ENCODE measurements around the gene SCNM1.

SCNM1 gene

GRCh38 chr1:151135433-151136385 is 30.2 kb upstream of the SCNM1 start:
- Histone ChIP-seq H3K27me3 (replicated peaks; ENCODE audit: control insufficient read depth, insufficient read depth, low read length, poor library complexity, severe bottlenecking) (no peaks in the 10 kb centered on the region), H3K27ac (ENCODE audit: insufficient read depth, low read length, poor library complexity, severe bottlenecking) (no peak overlapping the region), H3K4me3 (ENCODE audit: insufficient read depth, low read depth, low read length, poor library complexity, severe bottlenecking) (no peak overlapping the region), H3K36me3 (ENCODE audit: control insufficient read depth, insufficient read depth, low read length) (no peaks in the 10 kb centered on the region), H3K9me3 (ENCODE audit: control insufficient read depth, low read length) (no peaks in the 10 kb centered on the region), H3K4me1 (ENCODE audit: control insufficient read depth, insufficient read depth, low read length, poor library complexity, severe bottlenecking) (no peaks in the 10 kb centered on the region)
- DNase-seq, result no peak

GRCh38 chr1:151137789-151138188 is 28.2 kb upstream of the SCNM1 start:
- no peaks in the 10 kb centered on the region for H3K9me3 ChIP-seq (ENCODE audit: control insufficient read depth, low read length)
- no peak overlapping the region for H3K4me3 ChIP-seq (ENCODE audit: insufficient read depth, low read depth, low read length, poor library complexity, severe bottlenecking)
- H3K4me1 ChIP-seq (ENCODE audit: control insufficient read depth, insufficient read depth, low read length, poor library complexity, severe bottlenecking), result no peaks in the 10 kb centered on the region
- H3K27me3 ChIP-seq (replicated peaks; ENCODE audit: control insufficient read depth, insufficient read depth, low read length, poor library complexity, severe bottlenecking), result no peaks in the 10 kb centered on the region
- DNase-seq, result no peak
- H3K36me3 ChIP-seq (ENCODE audit: control insufficient read depth, insufficient read depth, low read length), result no peaks in the 10 kb centered on the region
- no peak overlapping the region for H3K27ac ChIP-seq (ENCODE audit: insufficient read depth, low read length, poor library complexity, severe bottlenecking)

DNA sequence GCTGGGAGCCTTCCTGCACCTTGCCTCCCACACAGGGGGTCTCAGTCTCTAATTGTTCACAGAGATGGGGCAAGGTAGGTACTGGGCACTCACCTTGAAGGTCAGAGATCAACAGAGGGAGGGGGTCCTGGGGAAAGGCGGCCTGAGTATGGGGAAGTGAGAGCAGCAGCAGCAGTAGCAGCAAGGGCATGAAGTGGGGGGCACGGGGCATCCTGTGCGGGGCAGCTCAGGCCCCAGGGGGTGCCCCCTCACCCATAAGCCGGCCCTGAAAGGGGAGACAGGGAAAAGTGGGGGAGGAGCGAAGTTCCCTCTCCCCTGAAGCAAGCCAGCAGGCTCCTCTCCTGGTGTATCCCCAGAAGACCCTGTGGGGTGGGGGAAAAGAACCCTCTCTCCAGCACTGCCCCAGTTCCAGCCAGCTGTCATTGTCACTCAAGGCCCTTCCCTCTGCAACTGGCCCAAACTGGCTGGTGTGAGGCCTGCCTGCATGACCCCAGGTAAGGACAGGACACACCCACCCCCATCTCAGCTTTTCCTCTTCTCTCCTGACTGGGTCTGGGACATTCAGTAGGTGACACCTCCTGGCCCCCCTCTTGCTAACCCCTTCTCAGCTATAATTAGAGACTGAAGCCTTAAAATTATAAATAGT is 23.4 kb upstream of the SCNM1 start:
- no peaks in the 10 kb centered on the region for H3K9me3 ChIP-seq (ENCODE audit: control insufficient read depth, low read length)
- H3K4me3 ChIP-seq (ENCODE audit: insufficient read depth, low read depth, low read length, poor library complexity, severe bottlenecking), result no peak overlapping the region
- no peaks in the 10 kb centered on the region for H3K27me3 ChIP-seq (replicated peaks; ENCODE audit: control insufficient read depth, insufficient read depth, low read length, poor library complexity, severe bottlenecking)
- H3K4me1 ChIP-seq (ENCODE audit: control insufficient read depth, insufficient read depth, low read length, poor library complexity, severe bottlenecking), result peaks cover 12% of the 10 kb centered on the region
- no peak for DNase-seq
- no peaks in the 10 kb centered on the region for H3K36me3 ChIP-seq (ENCODE audit: control insufficient read depth, insufficient read depth, low read length)
- H3K27ac ChIP-seq (ENCODE audit: insufficient read depth, low read length, poor library complexity, severe bottlenecking), result no peak overlapping the region

DNA sequence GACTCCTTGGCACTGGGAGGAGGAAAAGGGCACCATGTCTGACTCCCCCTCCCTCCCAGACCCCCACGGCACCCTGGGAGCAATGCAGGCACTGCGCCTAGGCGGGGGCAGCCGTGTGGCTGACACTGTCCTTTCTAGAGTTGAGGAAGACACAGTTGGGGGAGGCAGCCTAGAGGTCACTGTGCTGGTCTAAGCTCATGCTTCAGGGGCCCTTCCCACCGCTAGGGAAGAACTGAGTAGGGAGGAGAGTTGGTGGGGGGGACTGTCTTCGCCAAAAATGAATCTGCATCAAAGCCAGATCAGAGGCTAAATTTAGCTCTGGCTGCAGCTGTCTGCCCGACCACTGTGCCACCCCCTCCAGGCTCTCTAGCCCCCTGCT is 22.9 kb upstream of the SCNM1 start:
- H3K27ac ChIP-seq (ENCODE audit: insufficient read depth, low read length, poor library complexity, severe bottlenecking), result no peak overlapping the region
- no peaks in the 10 kb centered on the region for H3K27me3 ChIP-seq (replicated peaks; ENCODE audit: control insufficient read depth, insufficient read depth, low read length, poor library complexity, severe bottlenecking)
- H3K4me1 ChIP-seq (ENCODE audit: control insufficient read depth, insufficient read depth, low read length, poor library complexity, severe bottlenecking), result peaks cover 12% of the 10 kb centered on the region
- DNase-seq, result no peak
- H3K4me3 ChIP-seq (ENCODE audit: insufficient read depth, low read depth, low read length, poor library complexity, severe bottlenecking), result no peak overlapping the region
- no peaks in the 10 kb centered on the region for H3K9me3 ChIP-seq (ENCODE audit: control insufficient read depth, low read length)
- H3K36me3 ChIP-seq (ENCODE audit: control insufficient read depth, insufficient read depth, low read length), result no peaks in the 10 kb centered on the region

DNA sequence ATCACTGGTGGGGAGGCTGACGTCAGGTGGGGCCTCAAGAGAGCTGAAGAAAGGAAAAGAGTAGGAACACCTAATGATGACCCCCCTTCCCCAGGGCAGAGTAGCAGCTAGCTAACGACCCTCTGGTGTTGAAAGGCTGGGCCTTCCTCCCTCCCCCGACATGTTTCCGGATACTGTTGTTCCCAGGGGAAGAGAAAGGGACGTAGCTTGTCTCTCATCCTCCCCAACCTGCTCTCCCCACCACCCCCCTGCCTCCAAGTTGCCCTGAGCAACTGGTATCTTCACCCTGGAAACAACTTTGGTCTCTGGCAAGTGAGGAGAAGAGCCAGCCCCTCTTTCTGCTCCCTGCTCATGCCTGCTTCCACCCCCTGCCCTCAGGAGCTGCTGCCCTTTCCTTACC is 22.0 kb upstream of the SCNM1 start:
- Histone ChIP-seq H3K4me3 (ENCODE audit: insufficient read depth, low read depth, low read length, poor library complexity, severe bottlenecking) (no peak overlapping the region), H3K9me3 (ENCODE audit: control insufficient read depth, low read length) (no peaks in the 10 kb centered on the region), H3K27me3 (replicated peaks; ENCODE audit: control insufficient read depth, insufficient read depth, low read length, poor library complexity, severe bottlenecking) (no peaks in the 10 kb centered on the region), H3K27ac (ENCODE audit: insufficient read depth, low read length, poor library complexity, severe bottlenecking) (no peak overlapping the region), H3K4me1 (ENCODE audit: control insufficient read depth, insufficient read depth, low read length, poor library complexity, severe bottlenecking) (peaks cover 12% of the 10 kb centered on the region), H3K36me3 (ENCODE audit: control insufficient read depth, insufficient read depth, low read length) (no peaks in the 10 kb centered on the region)
- no peak for DNase-seq

DNA sequence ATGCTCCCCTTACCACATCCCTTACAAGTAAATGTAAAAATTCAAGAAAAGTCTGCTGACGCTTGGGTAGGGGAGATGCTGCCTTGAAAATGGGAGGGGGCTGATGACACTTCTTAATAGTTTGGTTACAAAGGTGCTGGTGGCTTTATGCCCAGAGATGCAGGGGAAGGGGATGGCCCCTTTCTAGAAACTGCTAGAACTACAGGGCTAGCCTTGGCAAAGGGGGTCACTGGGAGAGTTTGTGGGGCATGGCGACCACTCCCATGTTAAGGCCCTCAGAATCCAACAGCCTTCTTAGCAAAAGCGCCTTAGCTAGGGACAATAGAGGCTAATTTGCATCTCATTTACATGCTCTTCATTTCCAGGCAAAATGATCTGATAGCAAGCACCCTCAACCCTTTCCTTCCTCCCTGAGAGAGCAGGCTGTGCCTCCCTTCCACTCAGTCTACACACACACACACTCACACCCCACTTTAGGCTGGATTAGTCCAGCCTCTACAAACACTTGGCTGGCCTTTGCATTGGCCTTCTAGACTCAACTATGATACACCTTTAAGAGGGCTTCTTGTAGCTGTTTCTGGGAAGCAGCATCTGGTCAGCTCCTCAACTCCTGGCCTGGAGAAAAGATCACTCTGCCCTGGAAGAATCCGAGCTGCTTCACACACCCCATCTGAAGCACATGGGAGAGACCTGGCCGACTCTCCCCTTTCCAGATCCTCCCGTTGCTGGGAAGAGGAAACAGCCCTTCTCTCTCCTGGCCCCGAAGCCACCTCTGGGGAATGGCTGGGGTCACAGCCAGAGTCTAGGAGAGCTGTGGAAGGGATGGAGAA is 21.3 kb upstream of the SCNM1 start:
- Histone ChIP-seq H3K9me3 (ENCODE audit: control insufficient read depth, low read length) (no peaks in the 10 kb centered on the region), H3K4me1 (ENCODE audit: control insufficient read depth, insufficient read depth, low read length, poor library complexity, severe bottlenecking) (peaks cover 12% of the 10 kb centered on the region), H3K4me3 (ENCODE audit: insufficient read depth, low read depth, low read length, poor library complexity, severe bottlenecking) (no peak overlapping the region), H3K27me3 (replicated peaks; ENCODE audit: control insufficient read depth, insufficient read depth, low read length, poor library complexity, severe bottlenecking) (no peaks in the 10 kb centered on the region), H3K27ac (ENCODE audit: insufficient read depth, low read length, poor library complexity, severe bottlenecking) (no peak overlapping the region), H3K36me3 (ENCODE audit: control insufficient read depth, insufficient read depth, low read length) (no peaks in the 10 kb centered on the region)
- DNase-seq, result no peak

DNA sequence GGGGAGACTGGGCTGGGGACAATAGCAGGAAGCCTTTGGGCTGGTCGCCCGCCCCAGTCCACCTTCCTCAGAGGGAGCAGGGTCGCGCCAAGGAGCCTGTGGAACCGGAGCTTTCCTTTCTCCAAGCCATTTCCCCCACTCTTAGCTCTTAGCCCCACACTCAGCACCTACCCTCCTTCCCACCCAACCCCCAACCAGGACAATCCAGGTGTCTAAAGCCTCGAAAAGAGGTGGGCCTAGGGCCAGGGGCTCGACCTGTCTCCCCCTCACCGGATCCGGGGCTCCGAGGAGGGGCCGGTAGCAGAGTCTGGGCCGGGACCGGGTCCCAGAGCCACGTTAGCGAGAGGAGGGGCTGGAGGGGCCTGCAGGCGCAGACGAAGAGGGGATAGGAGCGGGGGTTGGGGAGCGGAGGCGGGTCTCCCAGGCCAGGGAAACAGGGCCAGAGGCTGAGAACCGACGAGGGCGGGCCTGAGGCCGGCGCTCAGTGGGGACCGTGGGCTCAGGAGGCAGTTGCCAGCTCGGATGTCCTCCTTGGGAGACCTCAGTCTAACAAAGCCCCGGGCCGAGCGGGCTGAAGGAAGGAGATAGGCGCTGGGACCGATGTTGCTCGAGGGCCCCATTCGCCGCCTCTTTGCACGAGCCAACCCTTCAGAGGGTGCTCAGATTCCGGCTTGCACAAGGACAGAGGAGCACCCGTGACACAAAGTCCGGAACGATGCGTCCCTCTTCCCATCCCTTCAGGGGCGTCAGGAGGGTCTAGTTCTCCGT is 20.5 kb upstream of the SCNM1 start:
- DNase-seq, result no peak
- H3K4me3 ChIP-seq (ENCODE audit: insufficient read depth, low read depth, low read length, poor library complexity, severe bottlenecking), result peak overlapping the region; percentile 83
- H3K27me3 ChIP-seq (replicated peaks; ENCODE audit: control insufficient read depth, insufficient read depth, low read length, poor library complexity, severe bottlenecking), result no peaks in the 10 kb centered on the region
- peaks cover 12% of the 10 kb centered on the region for H3K4me1 ChIP-seq (ENCODE audit: control insufficient read depth, insufficient read depth, low read length, poor library complexity, severe bottlenecking)
- H3K9me3 ChIP-seq (ENCODE audit: control insufficient read depth, low read length), result no peaks in the 10 kb centered on the region
- H3K36me3 ChIP-seq (ENCODE audit: control insufficient read depth, insufficient read depth, low read length), result no peaks in the 10 kb centered on the region
- H3K27ac ChIP-seq (ENCODE audit: insufficient read depth, low read length, poor library complexity, severe bottlenecking), result no peak overlapping the region

GRCh38 chr1:151146072-151146411 is 19.9 kb upstream of the SCNM1 start:
- Histone ChIP-seq H3K27me3 (replicated peaks; ENCODE audit: control insufficient read depth, insufficient read depth, low read length, poor library complexity, severe bottlenecking) (no peaks in the 10 kb centered on the region), H3K27ac (ENCODE audit: insufficient read depth, low read length, poor library complexity, severe bottlenecking) (peak overlapping the region; percentile 44)

DNA sequence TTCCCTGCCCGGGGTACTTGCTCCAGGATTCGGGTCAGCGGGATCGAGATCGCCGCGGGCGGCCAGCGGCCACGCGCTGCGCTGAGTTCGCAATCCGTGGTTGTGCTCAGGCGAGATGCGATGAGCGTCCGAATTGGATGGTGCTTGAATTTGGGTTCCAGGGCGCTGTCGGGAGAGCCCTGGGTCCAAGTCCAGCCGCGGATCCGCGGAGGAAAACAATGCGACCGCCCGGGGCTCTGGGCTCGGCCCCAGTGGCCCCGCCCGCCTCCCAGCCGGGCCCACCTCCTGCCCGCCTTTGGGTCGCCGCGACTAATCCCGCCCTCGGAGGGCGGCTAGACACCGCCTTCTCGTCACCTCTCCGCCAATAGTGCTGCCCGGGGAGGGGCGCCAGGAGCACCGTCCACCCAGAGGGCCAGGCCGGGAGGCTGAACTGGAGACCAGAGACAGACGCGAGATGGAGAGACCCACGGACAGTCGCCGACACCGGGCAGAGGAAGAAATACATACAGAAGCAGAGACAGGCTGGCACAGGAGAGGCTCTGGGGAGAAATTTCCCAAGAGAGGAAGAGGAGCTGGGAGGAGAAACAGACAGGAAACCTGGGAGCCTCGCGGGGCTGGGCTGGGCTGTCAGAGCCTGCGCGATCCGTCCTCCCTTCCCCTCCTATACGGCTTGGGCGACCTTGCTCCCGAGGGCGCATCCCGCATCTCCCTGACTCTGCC is 19.4 kb upstream of the SCNM1 start, which contains the start of gene SEMA6C:
SEMA6C (minus strand) TSS at position 220 of the 720 bp plus-strand sequence. CDS start 4,010 bp downstream, outside the sequence.
- Histone ChIP-seq H3K36me3 (ENCODE audit: control insufficient read depth, insufficient read depth, low read length) (no peaks in the 10 kb centered on the region), H3K27ac (ENCODE audit: insufficient read depth, low read length, poor library complexity, severe bottlenecking) (peak within 1 kb of the TSS; percentile 44), H3K9me3 (ENCODE audit: control insufficient read depth, low read length) (no peaks in the 10 kb centered on the region), H3K4me3 (ENCODE audit: insufficient read depth, low read depth, low read length, poor library complexity, severe bottlenecking) (peak within 1 kb of the TSS; percentile 83), H3K27me3 (replicated peaks; ENCODE audit: control insufficient read depth, insufficient read depth, low read length, poor library complexity, severe bottlenecking) (no peaks in the 10 kb centered on the region), H3K4me1 (ENCODE audit: control insufficient read depth, insufficient read depth, low read length, poor library complexity, severe bottlenecking) (peaks cover 12% of the 10 kb centered on the region)
- peak; percentile 75 to 81 (median 80) for DNase-seq

More at GRCh38 chr1:151146072-151146411, 19.9 kb upstream of the SCNM1 start:
- Histone ChIP-seq H3K9me3 (ENCODE audit: control insufficient read depth, low read length) (no peaks in the 10 kb centered on the region), H3K36me3 (ENCODE audit: control insufficient read depth, insufficient read depth, low read length) (no peaks in the 10 kb centered on the region), H3K4me1 (ENCODE audit: control insufficient read depth, insufficient read depth, low read length, poor library complexity, severe bottlenecking) (peaks cover 12% of the 10 kb centered on the region), H3K4me3 (ENCODE audit: insufficient read depth, low read depth, low read length, poor library complexity, severe bottlenecking) (peak overlapping the region; percentile 83)
- DNase-seq, result no peak
